ENCODE measurements around the gene UCK1.

Gene UCK1

DNA sequence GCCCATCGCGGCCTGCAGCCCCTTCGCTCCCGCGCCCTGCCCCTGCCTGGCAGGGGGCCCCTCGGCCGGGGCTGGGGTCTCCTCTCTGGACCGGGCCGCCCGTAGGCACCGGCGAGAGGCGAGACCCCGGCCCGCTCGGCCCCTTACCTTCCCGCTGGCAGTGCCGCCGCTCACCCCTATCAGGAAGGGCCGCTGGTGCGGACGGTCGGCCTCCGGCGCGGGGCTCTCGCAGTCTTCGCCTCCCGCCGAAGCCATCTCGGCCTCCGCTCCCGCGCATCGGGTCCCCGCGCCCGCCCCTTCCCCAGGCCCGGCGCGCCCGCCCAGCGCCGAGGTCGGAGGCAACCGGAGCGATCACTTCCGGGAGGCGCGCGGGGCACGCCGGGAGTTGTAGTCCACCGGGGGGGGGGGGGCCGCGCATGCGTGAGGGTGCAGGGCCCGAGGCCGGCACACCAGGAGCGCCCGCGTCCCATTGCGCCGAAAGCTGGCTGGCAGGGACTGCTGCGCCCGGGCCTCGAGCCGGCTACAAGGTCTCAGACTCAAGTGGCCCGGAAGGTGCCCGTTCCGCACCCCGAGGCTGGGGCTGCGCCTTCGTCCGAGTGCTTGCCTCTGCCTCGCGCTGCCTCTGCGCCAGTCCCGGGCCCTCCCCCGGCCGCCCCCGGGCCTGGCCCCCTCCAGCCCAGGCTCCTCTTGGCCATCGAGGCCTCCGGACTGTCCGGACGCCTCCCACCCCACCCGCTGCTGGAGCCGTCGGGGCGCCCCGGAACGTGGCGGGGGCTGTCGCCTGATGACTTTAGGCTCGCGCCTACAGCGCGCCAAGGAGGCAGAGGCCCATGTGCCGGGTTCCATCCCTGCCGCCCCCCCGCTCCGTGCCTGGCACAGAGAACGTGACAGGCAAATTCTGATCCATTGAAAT is at the start of gene UCK1:
UCK1 (minus strand) TSS at position 344 of the 913 bp plus-strand sequence; CDS start at position 255, 89 bp downstream.
- ATAC-seq, result peak; percentile 94

DNA sequence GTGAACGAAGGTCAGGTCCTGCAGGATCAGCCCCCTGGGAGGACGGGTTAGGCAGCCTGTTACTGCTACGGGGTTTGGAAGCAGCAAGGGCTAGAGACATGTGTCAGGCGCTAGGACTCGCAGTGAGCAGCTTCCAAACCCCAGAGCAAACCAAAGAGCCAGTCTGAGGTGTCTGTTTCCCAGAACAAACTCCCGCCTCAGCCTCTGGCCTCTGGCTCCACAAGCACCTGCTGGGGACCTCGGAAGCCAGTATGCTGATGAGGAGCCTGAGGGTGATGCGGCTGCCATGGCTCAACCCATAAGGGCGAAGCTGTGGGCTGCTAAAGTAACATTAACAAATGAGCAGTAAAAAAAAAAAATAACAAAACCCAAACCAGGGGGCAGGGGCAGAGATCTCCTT is 49.3 kb upstream of the UCK1 start:
- no peak for ATAC-seq
- no peak for DNase-seq

More for the DNA sequence above, at the start of gene UCK1:
- peak; percentile 81 for DNase-seq

- DNase-seq (no peak), ATAC-seq (no peak)
These were observed 48.7 kb upstream of the UCK1 start for GRCh38 chr9:131579789-131580211.

DNA sequence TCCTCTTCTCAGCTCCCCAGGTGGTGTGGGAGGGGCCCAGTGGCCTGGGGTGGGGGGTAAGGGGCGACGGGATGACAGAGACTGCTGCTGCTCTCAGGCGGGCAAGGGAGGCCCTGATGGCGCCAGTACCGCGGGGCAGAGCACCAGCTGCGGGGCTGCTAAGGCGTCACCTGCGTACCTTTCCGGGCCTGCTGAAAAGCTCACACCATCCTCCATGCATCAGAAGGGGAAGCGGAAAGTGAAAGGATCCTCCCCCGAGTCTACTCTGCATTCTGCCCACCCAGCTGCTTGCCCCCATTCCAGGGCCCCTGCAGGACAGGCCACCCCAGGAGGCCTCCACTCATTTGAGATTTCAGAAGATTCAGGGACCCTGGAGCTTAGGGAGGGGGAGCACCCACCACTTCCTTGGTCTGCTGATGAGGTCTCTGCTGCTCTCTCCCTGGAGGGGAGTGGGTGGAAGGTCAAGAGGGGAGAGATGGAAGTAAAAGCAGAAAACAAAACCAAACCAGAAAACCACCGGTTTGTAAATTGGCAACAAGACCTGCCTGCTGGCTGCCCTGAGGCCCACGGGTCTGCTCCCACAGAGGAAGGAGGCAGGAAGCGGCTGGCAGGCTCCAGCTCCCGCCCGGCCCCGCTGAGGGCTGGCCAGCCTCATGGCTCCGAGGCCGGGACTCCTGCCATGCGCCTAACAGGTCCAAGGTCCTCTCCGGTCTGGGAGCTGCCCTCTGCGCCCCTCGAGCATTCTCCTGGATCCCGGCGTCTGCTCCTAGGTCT is 47.9 kb upstream of the UCK1 start:
- peak; percentile 49 for DNase-seq
- ATAC-seq, result peak; percentile 79

DNA sequence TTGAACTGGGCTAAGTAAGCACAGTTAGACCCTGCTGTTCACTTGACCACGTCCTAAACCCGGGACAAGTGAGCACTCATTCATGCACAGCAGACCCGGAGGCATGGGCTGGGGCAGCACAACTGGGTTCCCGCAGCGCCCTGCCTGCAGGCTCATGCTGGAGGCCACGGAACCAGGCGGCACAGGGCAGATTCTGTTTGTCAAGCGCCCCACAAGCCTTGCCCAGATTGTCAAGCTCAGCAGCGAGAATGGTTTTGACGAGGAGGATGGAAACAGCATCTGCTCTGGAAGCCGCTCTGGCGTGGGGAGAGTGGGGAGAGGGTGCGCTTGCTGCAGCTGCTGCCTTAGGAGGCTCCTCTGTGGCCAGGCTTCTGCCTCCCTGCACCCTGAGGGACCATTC is 47.0 kb upstream of the UCK1 start:
- DNase-seq, result no peak
- ATAC-seq, result no peak

DNA sequence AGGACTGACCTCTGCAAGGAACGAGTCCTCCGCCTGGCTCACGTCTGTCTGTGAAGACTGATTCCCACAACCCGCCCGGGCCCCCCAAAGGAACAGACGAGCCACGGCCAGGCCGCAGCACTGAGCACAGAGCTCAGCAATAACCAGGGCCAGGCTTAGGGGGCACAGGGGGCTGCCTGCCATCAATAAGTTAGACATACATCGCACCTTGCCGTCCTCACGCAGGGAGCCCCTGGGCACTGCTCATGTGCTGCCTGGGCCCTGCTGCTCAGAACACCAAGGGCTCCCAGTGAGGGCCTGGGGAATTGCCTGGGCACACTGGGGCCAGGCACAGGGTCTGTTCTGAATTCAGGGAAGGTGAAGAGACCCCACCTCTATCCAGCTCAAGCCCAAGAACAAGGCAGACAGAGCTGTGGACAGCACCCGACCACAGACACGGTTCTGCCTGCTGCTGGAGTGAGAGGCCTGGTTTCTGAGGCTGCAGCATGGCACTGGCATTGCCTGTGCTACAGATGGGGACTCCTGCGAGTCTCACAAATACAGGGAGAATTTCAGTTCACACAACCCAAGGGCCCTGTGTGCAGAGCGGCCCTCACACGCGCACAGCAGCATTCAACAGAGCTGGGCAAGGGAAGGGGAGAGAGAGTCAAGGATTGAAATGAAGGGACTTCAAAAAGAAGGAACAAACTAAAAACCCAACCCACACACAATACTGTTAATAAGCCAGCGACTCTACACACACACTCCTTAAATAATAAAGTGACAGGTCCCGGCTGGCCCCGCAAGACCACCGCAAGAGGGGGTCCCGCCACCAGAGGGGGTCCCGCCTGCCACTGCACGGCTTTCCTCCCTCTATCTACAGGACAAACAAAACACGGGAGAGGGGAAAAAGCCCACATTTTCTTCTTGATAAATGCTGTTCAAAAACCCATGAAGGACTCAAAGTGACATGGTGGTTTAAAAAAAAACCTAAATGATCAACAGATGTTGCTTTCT is 46.2 kb upstream of the UCK1 start:
- ATAC-seq (no peak), DNase-seq (no peak)

DNA sequence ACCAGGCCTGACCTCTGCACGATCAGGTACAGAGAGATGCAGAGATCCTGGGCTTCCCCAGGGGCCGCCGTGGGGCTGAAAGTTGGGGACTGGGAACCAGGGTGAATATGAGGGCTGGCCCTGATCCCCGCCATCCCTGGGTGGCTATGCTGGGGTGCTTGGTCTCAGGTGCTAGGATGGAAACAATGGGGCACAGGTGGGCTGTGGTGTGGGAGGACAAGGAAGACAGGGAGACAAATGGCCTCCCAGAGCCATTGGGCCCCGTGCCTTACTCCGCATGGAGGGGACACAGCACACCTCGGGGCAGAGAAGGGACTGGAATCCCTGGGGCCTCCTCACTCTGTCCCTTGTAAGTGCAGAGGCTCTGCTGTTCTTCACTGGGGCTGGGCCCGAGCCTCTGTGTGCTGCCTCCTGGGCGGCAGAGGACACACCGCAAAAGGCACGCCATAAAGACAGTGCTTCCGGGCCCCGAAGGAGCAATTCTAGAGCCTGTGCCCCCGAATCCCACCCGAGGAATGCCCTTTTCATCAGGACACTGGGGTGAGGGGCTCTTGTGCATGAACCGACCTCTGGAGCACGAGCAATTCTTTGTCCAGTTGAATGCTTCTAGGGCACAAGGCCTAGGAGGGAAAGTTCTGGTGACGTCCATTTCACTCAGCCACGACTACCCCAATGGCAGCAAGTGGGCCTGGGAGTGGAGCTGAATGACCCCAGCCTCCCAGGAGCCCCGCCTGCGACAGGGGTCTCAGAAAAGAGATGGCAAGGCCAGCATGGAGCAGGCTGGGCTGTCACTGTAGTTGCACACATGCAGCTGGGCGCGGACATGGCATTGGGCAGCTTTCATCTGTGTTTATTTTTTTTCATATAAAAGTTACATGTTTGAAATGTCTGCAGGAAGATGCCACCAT is 45.1 kb upstream of the UCK1 start:
- ATAC-seq, result no peak
- no peak for DNase-seq

- DNase-seq, result no peak
- no peak for ATAC-seq
These were observed 43.9 kb upstream of the UCK1 start for GRCh38 chr9:131574730-131575640.

GRCh38 chr9:131567910-131568309 is 36.8 kb upstream of the UCK1 start:
- ATAC-seq (no peak), DNase-seq (no peak)

DNA sequence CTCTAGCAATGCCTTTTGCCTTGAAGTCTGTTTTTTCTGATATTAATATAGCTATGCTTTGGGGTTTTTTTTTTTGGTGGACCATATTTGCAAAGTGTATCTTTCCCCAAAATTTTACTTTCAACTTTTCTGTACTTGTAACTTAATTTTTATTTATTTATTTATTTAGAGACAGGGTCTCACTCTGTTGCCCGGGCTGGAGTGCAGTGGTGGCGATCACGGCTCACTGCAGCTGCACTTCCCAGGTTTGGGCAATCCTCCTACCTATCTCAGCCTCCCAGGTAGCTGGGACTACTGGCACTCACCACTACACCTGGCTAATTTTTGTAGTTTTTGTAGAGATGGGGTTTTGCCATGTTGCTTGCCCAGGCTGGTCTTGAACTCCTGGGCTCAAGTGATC is 35.1 kb upstream of the UCK1 start:
- DNase-seq (no peak), ATAC-seq (no peak)

- ATAC-seq (no peak), DNase-seq (no peak)
These were observed 34.3 kb upstream of the UCK1 start for GRCh38 chr9:131565369-131565768.

- ATAC-seq (no peak), DNase-seq (no peak)
These were observed 31.2 kb upstream of the UCK1 start for GRCh38 chr9:131562032-131562959.

GRCh38 chr9:131559421-131560000 is 28.4 kb upstream of the UCK1 start:
- no peak for ATAC-seq
- no peak for DNase-seq

GRCh38 chr9:131557855-131558548 is 26.9 kb upstream of the UCK1 start:
- DNase-seq (no peak), ATAC-seq (no peak)

DNA sequence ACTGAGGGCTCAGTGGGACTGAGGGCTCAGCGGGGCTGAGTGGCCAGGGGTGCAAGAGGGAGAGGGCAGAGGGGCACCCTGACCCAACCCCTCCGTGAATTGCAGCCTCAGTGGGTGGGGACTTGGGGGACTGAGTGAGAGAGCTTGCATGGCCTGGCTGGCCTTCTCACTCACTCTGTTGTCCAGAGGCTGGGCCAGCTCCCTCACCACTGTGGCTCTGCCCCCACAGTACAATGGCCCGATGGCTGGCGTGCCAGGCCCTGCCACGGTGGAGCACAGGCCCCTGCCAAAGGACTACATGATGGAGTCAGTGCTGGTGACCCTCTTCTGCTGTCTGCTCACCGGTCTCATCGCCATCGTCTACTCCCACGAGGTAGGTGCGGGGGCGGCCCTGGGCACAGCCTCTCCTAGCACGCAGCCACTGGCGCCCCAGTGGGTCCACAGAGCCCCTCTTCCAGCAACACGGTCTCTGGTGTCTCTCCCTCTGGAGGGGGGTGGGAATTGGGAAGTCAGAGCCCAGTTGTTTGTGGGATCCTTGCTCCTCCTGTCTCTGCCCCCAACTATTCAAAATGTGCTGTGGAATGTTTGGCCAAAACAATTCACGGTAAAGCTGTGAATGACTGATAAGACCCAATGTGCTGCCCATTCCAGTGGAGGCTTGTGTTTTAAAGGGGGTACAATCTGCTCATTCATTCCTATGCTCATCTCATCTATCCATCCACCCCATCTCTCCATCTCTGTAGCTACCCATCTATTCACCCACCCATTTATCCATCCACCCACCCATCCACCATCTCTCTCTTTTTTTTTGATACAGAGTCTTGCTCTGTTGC is 25.0 kb upstream of the UCK1 start:
- ATAC-seq (no peak), DNase-seq (no peak)

DNA sequence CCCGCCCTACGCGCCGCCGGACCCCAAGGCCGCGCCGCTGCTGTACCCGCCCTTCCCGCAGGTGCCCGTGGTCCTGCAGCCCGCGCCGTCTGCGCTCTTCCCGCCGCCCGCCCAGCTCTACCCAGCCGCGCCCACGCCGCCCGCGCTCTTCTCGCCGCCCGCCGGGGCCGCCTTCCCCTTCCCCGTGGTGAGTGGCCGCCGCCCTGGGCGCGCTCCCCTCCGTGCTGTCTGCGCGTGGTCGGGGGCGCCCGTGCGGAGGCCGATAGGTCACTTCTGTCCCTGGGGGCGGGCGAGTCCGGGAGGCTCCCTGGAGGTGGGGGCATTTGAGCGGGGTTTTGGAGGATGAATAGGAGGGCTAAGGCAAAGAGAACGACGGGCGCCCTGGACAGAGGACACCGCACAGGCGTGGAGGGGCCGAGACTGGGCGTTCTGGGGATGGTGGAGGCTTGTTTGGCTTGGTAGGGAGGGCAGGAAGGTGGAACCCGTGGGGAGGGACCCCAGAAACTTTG is 23.8 kb upstream of the UCK1 start:
- no peak for DNase-seq
- ATAC-seq, result no peak

Data from stimulated activated naive CD8-positive, alpha-beta T cell treated with anti-CD3 and anti-CD28 coated beads, Interleukin-15, Interleukin-2, amounts not matched to agents 100 U/mL and 50 U/mL, for 24 hours (primary cell).